Heart left ventricle (tissue), 13 donors: Measurements from ENCODE around the gene KCNQ1.

ENCODE experiments used
- CTCF ChIP-seq, 12 donors: fragments of 200-600 bp; sonication (generic) in 4 of 12; IDR thresholded peaks; one replicate each; pipeline versions ENCODE4 v1.5.0 to v1.8.0; 2018 to 2022; ENCODE audit warnings: antibody characterized with exemption in 12 of 12, mild to moderate bottlenecking in 5 of 12
- POLR2A ChIP-seq, 2 donors: fragments of 450-650 bp; IDR thresholded peaks; one replicate each; pipeline ENCODE4 v1.6.1; 2017; ENCODE audit warnings: antibody characterized with exemption in 2 of 2, mild to moderate bottlenecking in 2 of 2, moderate library complexity in 2 of 2
- donor health status: ischemic (EF 13 %, LVEDD 7.1; RV severe dilation, severe dysfunction).
- donor health status: DM: no; HTN: yes; CAD: no.
- donor health status: DM: no; HTN: no; CAD: no.
- donor health status: ischemic (EF 25% LVEDD 6.9; RV normal size, moderate dysfunction).
- donor health status: ischemic (EF 25% LVEDD 5.7; RV mildly dilated, moderate dysfunction).
- donor health status: ischemic (EF 35%, LVEDD 5.7; RV mildly dilated, moderate dysfunction).
- donor health status: nonischemic (EF 11% LVEDD 7.7; RV severe dilation, severe dysfunction).
- donor health status: DM: yes; HTN: yes; CAD: no.
- donor health status: PGD.
- donor health status: ischemic (EF 29% LVEDD 5.4; RV normal size, mild dysfunction).
- donor health status: nonischemic (EF 23%, LVEDD 6.1; RV moderate dilation, normal function).

GRCh38 chr11:2554338-2555207 lies 109.8 kb downstream of the KCNQ1 start:
- TF ChIP-seq CTCF (IDR thresholded peaks at IDR 0.05) (no peak), POLR2A (IDR thresholded peaks at IDR 0.05) (no peak)
